Islet precursor cell (in vitro differentiated cells): ENCODE measurements around the gene CEP85.
"Not testable (repeated sequence)": the region's sequence is repeated elsewhere in the genome, so short reads cannot be mapped to it uniquely, and the experiment has no call there.

Source experiments
- DNase-seq: peaks from one replicate; pipeline ENCODE4 v3.0.0-alpha.2; 2018

Gene CEP85

DNA sequence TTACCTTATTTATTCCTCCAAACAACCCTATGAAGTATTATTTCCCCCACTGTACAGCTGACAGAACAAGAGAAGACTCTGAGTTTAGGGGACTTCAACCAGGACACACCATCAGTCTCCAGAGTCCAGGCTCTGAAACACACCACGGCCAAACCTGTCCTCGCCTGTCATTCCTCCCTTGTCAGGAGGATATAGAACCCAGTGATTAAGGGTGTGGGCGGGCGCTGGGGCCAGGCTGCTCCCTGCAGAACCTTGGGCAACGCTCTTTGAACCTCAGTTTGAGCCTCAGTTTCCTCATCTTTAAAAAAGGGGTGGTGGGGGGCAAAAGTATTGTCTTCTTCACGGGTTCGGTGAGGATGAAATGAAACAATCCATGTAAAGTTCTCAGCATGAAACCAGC is 9.4 kb upstream of the CEP85 start:
- DNase-seq = no peak

- peak; percentile 96 for DNase-seq
These were observed 8.8 kb upstream of the CEP85 start for GRCh38 chr1:26225033-26225831.

DNA sequence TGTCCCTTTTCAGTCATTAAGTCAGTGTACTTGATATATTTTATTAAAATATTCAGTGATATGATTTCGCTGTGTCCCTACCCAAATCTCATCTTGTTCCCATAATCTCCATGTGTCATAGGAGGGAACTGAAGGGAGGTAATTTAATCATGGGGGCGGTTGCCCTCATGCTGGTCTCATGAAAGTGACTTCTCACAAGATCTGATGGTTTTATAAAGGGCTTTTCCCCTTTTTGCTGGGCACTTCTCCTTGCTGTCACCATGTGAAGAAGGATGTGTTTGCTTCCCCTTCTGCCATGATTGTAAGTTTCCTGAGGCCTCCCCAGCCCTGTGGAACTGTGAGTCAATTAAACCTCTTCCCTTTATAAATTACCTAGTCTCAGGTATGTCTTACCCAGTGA is 3.3 kb upstream of the CEP85 start:
- not testable (repeated sequence) for DNase-seq

GRCh38 chr1:26234644-26235370 is 807 bp downstream of the CEP85 start:
- peak; percentile 61 for DNase-seq

- DNase-seq = no peak
These were observed 3.4 kb downstream of the CEP85 start for GRCh38 chr1:26237230-26237966.

DNA sequence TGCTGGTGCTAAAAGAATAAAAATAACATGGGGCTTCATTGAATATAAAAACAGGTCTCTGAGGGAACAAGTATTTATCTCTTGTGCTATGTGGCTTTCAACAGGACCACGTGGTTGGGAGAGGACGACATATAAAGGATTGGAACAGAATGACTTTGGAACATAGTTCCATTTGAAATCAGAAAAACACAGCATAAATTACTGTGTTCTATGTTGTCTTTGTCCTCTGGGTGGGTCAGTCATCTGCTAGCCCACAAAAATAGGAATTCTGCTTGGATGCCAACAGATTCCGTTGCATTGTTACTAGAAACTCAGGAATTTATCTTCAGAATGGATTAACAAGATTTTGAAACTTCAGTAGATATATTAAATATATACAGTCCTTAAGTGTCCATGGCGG is 5.9 kb downstream of the CEP85 start:
- no peak for DNase-seq

DNA sequence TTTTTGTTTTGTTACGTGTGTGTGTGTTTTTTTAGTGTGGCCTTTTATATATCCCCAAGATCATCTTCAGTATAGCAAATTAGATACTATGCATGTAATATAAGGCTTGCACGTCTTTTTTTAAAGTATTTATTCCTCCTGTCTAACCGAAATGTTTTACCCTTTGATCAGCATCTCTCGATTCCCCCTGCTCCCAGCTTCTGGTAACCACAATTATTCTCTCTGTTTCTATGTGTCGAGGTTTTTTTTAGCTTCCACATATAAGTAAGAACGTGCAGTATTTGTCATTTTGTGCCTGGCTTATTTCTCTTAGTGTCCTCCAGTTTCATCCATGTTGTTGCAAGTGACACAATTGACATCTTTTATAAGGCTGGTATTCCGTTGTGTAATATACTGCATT is 18.7 kb downstream of the CEP85 start:
- DNase-seq = no peak

GRCh38 chr1:26254404-26254803 is 20.4 kb downstream of the CEP85 start:
- no peak for DNase-seq

- no peak for DNase-seq
These were observed 23.2 kb downstream of the CEP85 start for GRCh38 chr1:26257222-26257621.

DNA sequence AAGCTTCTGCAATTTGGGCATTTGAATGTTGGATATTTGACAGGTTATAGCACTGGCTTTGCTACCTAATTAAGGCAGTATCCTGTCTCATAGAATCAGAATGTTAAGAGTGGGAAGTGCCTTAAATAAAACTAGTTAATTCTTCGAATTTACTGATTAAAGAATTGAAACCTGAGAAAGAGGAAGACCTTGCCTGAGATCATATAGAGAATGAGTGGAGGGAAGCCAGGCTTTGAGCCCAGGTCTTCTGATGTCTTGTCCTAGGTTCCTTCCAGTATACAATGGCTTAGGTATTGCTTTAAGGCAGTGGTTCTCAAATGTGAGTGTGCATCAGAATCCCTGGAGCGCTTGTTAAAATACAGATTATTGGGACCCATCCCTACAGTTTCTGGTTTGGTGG is 25.0 kb downstream of the CEP85 start:
- DNase-seq = no peak

GRCh38 chr1:26259578-26259977 is 25.6 kb downstream of the CEP85 start:
- DNase-seq = no peak

DNA sequence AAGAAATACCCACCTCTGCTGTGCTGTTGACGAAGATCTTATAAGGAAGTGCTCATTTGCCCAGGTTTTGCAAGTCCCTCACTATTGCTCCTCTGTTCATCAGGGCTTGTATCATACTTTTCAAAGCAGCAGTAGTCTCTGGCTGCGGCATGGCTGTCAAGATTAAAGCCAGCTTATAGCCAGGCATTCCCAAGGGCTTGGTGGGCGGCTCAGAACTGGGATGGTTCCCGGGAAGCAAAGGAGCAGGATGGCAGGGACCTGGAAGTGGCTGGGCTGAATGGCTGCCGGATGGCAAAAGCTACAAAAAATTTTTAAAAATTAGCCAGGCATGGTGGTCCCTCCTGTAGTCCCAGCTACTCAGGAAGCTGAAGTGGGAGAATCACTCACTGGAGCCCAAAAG is 29.2 kb downstream of the CEP85 start:
- no peak for DNase-seq

- DNase-seq = no peak
These were observed 31.4 kb downstream of the CEP85 start for GRCh38 chr1:26265405-26265804.

- no peak for DNase-seq
These were observed 34.5 kb downstream of the CEP85 start for GRCh38 chr1:26268290-26269197.

GRCh38 chr1:26269198-26269550 is 35.2 kb downstream of the CEP85 start:
- no peak for DNase-seq

GRCh38 chr1:26274801-26275425 is 40.9 kb downstream of the CEP85 start:
- peak; percentile 53 for DNase-seq

GRCh38 chr1:26275580-26276431 is 41.8 kb downstream of the CEP85 start:
- DNase-seq = peak; percentile 91

DNA sequence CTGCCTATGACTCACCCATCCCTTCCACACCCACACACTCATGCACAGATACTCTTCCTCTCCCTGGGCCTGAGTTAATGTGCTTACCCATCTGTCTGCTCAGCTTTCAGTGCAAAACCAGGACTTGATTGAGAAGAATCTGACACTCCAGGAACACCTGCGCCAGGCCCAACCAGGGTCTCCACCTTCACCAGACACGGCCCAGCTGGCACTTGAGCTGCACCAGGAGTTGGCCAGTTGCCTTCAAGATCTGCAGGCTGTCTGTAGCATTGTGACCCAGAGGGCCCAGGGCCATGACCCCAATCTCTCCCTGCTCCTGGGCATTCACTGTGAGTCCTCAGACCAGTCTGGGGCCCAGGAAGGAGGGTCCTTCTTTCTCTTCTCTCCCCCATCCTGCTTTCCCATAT is 42.4 kb downstream of the CEP85 start:
- no peak for DNase-seq

DNA sequence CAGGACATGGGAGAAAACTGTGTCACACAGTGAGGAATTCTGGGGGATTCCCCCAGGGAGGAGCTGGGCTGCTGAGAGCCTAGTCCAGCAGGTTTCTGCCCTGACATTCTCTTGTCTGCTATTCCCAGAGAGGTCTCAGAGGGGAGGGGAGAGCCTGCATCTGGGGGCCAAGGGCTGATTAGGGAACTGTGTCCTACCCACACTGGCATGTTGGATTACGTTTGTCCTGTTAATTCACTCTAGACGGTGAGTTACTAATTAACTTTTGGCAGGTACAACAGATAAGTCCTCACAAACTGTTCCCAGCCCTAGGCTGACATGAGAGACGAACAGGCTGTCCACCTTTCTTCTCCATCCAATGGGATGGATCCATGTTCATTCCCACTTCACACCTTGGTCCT is 43.3 kb downstream of the CEP85 start:
- DNase-seq = peak; percentile 50

DNA sequence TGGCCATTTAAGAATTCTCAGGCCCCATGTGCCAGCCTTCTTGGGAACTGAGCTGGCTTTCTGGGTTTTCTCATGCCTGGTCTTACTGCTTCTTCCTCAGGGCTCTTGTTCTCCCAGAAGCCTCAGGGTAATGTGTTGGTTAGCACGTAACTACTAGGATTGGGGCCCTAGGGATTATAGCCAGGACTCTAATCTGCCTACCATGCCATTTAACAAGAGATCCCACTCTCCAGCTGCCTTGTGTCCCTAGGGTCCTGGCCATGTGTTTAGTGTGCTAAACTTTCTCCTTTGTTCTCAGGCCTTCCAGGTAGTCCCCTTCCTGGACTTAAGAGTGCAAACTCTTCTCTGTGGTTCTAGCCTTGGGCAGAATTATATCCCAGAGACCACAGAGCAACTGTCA is 43.7 kb downstream of the CEP85 start:
- DNase-seq = no peak

- no peak for DNase-seq
These were observed 44.3 kb downstream of the CEP85 start for GRCh38 chr1:26278303-26278702.
